Urothelium cell line (cell line): ENCODE measurements around the gene TBC1D2.

Experiments
- DNase-seq: peaks from one replicate; pipeline ENCODE4 v3.0.0; 2011; ENCODE audit warnings: low spot score, mixed read lengths
- FAIRE-seq: peaks from 2 replicates; lab custom pipeline; 2011; peaks lifted over from hg19 to GRCh38; lab: Jason Lieb, UNC

Gene TBC1D2

GRCh38 chr9:98192503-98193335 lies 62.7 kb downstream of the TBC1D2 start, which contains the start of gene CORO2A:
CORO2A (minus strand) TSS chr9:98192637; CDS start chr9:98157660, 34,977 bp downstream.
- DNase-seq (peak; percentile 96), FAIRE-seq (no peak)

- peak; percentile 69 for DNase-seq
- FAIRE-seq = peak; percentile 32
Observed at GRCh38 chr9:98191671-98192502, 63.6 kb downstream of the TBC1D2 start.

GRCh38 chr9:98191181-98191608 lies 64.3 kb downstream of the TBC1D2 start:
- FAIRE-seq (no peak), DNase-seq (no peak)

- DNase-seq (no peak), FAIRE-seq (no peak)
Observed at GRCh38 chr9:98190757-98191105, 64.7 kb downstream of the TBC1D2 start.

- DNase-seq (no peak), FAIRE-seq (no peak)
Observed at GRCh38 chr9:98189412-98189811, 66.0 kb downstream of the TBC1D2 start.

GRCh38 chr9:98187926-98188325 lies 67.5 kb downstream of the TBC1D2 start:
- FAIRE-seq (no peak), DNase-seq (no peak)

- FAIRE-seq = no peak
- DNase-seq = no peak
Observed at GRCh38 chr9:98186236-98186635, 69.2 kb downstream of the TBC1D2 start.

GRCh38 chr9:98185611-98186171 lies 69.8 kb downstream of the TBC1D2 start:
- FAIRE-seq (no peak), DNase-seq (no peak)

GRCh38 chr9:98185021-98185567 lies 70.4 kb downstream of the TBC1D2 start:
- no peak for DNase-seq
- no peak for FAIRE-seq

GRCh38 chr9:98184326-98184725 lies 71.1 kb downstream of the TBC1D2 start:
- FAIRE-seq (no peak), DNase-seq (no peak)

GRCh38 chr9:98182889-98183599 lies 72.4 kb downstream of the TBC1D2 start:
- DNase-seq (no peak), FAIRE-seq (no peak)

GRCh38 chr9:98182069-98182820 lies 73.2 kb downstream of the TBC1D2 start:
- no peak for FAIRE-seq
- DNase-seq = no peak

- no peak for DNase-seq
- no peak for FAIRE-seq
Observed at GRCh38 chr9:98181746-98182068, 73.7 kb downstream of the TBC1D2 start.

GRCh38 chr9:98180996-98181395 lies 74.5 kb downstream of the TBC1D2 start:
- DNase-seq (no peak), FAIRE-seq (no peak)

- FAIRE-seq = no peak
Observed at GRCh38 chr9:98178874-98179850, 76.3 kb downstream of the TBC1D2 start.

GRCh38 chr9:98176391-98177259 lies 78.8 kb downstream of the TBC1D2 start:
- DNase-seq (no peak), FAIRE-seq (no peak)

More at GRCh38 chr9:98178874-98179850, 76.3 kb downstream of the TBC1D2 start:
- DNase-seq = no peak

GRCh38 chr9:98175762-98176161 lies 79.7 kb downstream of the TBC1D2 start:
- FAIRE-seq = no peak
- DNase-seq = no peak

GRCh38 chr9:98175028-98175569 lies 80.3 kb downstream of the TBC1D2 start:
- FAIRE-seq = no peak
- no peak for DNase-seq
